Stimulated activated CD8-positive, alpha-beta memory T cell treated with anti-CD3 and anti-CD28 coated beads, Interleukin-7, amount 100 ng/mL, for 4 hours (primary cell): Measurements from ENCODE around the gene INMT.

Source experiments
- DNase-seq, 2 donors: peaks; one replicate each; pipeline ENCODE4 v3.0.0-alpha.2; 2020; ENCODE audit warnings: low read depth in 2 of 2

INMT gene

GRCh38 chr7:30727061-30727945 is 24.6 kb upstream of the INMT start:
- peak in 1 of 2 donors; percentile 14 for DNase-seq

DNA sequence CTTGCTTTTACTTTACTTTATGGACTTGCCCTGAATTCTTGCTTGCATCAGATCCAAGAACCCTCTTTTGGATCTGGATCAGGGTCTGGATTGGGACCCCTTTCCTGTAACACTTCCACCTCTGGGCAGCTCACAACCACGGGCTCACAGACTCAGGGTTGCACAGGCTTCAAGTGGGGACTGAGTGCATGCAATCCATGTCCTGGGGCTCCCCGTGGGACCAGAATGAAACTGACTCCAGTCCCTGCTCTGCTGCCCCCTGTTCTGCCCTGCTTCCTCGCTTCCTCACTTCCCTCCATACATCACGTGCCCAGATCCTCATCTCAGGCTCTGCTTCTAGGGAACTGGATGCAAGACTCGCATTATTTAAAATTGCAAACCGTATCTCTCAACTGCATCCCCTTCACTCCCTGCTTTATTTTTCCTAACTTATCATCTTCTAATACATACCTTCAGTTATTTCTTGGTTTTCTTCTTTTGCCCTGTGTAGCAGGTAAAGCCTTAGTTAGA is 23.3 kb upstream of the INMT start:
- no peak for DNase-seq

DNA sequence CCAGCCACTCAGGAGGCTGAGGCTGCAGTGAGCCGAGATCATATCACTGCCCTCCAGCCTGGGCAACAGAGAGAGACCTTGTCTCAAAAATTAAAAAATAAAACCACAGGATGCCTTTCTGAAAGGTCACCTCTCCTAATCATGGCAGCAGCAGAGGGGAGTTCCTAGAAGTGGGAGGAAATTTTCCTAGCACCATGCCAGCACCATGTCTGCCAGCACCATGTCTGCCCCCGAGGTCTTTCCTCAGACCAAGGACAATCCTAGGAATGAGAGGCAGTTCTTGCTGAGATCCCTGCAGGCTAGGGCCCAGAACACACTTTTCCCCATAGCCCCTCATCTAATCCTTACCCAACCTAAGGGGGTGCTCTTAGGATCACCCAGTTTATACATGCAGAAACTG is 22.3 kb upstream of the INMT start:
- DNase-seq: no peak

DNA sequence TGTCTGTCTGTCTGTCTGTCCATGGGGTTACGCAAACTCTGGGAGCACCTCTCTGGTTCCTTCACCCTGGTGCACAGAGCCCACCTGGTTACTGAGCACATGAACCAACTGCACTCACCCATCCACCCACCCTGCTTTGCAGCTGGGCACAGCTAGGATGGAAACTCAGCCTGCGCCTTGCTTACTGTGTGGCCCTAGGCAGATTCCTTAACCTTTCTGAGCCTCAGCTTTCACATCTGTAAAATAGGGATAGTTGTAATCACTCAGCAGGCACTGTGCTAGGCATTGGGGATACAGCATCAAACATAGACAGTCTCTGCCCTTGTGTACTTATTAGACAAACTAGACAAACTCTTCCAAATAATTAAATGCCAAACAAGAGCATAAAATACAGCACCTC is 21.8 kb upstream of the INMT start:
- no peak for DNase-seq

DNA sequence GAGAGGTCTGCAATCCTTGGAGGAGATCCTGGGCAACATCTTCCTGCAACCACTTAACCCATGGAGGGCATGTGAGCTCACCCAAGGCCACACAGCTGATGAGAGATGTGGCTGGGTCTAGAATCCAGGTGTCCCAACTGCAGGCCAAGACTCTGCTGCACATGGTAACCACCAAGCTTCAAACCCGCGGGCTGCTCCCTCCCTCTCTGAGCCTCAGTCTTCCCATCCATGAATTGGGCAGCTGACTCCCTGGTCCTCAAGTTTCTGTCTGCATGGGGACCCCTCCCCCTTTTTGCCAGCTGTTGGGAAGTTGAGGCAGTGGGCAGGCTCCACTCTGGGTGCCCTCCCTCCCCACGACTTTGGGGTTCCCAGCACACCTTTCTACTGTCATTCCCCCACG is 20.9 kb upstream of the INMT start:
- no peak for DNase-seq

GRCh38 chr7:30731581-30731980 is 20.4 kb upstream of the INMT start:
- DNase-seq: no peak

GRCh38 chr7:30732606-30733005 is 19.3 kb upstream of the INMT start:
- no peak for DNase-seq

GRCh38 chr7:30733216-30733615 is 18.7 kb upstream of the INMT start:
- no peak for DNase-seq

DNA sequence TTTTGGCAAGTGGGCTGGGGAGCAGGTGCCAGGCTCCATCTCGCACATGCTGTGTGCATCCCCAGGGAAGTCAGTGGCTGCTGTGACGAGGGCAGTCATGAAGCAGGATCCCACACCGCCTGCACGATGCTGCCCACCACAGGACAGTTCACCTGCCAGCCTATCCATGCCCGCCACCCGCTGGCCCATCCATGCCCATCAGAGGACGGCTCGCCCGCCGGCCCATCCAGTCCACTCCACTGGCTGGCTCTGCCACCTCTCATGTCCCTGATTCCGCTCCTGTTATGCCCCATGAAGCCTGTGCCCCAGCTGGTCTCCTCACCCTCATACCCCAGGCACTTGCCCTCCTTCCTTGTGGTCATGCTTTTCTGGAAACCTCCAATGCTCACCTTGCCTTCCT is 18.2 kb upstream of the INMT start:
- DNase-seq: no peak

DNA sequence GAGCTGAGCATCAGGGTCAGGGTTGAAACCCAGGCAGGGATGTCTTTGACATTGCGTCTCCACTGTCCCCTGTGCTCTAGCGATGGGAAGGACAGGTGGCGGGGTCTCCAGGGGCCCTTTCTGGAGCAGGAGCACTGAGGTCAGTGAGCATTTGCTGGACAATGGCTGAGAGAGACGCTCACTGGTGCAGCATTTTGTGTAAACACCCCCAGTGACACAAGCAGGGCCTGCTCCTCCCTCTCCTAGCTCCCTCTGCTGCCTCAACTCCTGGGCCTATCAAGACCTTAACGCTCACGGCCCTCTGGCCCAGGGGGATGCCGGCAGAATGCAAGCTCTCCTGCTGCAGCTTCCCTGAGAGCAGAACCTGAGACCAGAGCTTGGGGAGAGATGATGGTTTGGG is 17.4 kb upstream of the INMT start:
- no peak for DNase-seq

DNA sequence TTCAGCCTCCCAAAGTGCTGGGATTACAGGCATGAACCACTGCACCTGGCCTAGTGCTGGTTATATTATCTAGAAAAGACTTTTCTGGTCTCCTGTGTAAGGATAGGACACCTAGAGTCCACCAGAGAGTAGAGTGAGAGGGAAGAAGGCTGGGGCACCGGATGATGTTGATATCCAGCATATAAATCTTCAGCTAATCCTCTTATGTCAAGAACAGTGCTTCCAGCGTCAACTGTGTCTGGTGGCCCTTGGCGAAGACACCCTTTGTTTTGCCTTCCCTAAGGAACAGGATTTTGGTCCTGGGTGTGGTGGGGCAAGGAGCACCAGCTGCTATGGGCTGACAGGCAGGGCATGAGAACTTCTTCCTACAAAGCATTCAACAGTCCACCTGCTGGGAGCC is 16.3 kb upstream of the INMT start:
- no peak for DNase-seq

- DNase-seq: no peak
These were observed 15.6 kb upstream of the INMT start for GRCh38 chr7:30736291-30736690.

GRCh38 chr7:30738026-30738915 is 13.7 kb upstream of the INMT start:
- DNase-seq: no peak

- no peak for DNase-seq
These were observed 12.2 kb upstream of the INMT start for GRCh38 chr7:30739691-30740090.

DNA sequence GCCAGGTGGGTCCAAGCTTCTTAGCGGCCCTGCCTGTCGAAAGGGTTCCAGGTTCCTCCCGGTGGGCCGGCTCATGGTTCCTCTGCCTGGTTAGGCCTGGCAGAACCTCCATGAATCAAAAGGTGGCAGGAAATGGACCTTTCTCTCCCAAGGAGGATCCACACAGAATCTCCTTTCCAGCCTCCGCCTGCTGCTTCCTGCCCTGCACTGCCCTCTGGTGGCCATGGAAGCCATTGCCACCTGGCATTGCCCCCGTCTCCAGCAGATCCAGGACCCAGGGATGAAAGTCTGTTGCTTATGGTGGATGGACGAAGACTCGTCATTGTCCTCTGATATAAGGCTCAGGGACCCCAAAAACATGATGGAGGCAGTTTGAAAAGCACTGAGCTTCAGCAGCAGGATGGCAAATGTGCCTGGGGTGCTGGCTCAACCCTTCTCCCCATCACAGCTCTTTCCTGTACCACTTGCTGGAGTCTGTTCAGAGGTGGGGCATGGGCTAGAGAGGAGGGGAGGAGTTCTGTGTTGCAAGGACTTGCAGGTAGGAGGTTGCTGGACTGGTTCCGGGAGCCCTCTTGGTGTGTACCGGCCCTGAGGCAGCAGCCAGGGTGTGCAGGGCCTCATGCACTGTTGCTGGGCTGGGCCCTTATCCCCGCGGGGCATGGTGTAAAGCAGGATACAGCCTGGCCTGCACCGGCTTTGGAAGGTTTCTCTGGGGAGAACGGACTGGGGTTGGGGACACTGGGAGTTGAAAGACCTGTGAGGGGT is 11.3 kb upstream of the INMT start:
- peak; percentile 25 to 47 for DNase-seq

DNA sequence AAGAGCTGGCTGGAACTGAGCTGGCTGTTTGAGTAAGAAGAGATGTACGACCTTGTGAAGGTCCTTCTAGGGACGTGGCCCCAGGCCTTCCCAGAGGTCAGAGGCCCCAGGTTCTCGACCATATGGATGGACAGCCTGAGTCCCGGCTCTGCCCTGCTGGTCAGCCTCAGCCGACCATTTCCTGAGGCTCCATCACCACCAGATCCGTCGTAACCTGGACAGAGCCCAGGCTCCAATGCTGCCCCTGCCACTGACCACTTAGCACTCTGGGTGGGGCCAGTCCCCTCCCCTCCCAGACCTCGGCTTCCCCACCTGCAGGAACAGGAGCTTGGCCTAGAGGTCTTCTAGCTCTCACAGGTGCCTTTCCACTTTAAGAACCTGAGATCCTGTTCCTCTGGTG is 10.6 kb upstream of the INMT start:
- no peak for DNase-seq

DNA sequence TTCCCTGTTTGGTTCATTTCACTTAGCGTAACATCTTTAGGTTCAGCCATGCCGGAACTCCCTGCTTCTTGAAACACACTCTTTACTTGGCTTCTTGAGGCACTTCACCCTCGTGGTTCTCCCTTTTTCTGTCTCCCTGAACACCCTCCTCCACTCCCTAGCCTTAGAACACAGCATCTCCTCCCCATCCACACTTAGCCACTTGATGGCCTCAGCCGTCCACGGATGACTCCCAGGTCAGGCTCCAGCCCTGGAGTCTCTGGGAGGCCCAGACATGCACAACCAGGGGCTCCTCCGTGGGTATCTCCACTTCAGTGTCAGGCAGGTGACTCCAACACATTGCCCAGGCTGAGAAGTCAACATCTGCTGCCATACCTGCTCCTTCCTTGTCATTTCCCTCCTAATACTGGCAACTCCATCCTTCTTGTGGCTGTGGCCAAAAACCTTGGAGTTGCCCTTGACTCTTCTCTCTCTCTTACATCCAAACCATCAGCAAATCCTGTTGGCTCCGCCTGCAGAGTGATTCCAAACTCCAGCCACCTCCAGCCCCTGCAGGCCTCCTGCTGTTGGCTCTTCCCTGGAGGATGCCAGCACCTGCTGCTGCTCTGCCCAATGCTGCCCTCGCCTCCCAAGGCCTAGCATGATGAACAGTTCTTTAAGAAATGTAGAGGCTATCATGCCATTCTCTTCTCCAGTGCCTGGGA is 8.4 kb upstream of the INMT start:
- DNase-seq: no peak

DNA sequence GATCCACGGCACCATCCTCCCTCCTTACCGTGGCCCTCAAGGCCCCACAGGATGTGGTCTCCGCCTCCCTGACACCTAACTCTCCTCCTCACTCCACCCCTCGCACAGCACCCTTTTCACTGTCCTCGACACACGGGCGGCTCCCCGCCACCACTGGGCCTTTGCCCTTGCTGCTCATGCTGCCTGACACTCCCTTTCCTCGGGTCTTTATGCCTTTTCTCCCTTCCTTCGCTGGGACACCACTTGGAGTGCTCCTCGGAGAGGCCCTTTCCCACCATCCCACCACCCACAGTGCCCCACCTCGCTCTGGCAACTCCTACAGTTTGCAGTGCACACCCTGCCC is 7.9 kb upstream of the INMT start:
- no peak for DNase-seq

DNA sequence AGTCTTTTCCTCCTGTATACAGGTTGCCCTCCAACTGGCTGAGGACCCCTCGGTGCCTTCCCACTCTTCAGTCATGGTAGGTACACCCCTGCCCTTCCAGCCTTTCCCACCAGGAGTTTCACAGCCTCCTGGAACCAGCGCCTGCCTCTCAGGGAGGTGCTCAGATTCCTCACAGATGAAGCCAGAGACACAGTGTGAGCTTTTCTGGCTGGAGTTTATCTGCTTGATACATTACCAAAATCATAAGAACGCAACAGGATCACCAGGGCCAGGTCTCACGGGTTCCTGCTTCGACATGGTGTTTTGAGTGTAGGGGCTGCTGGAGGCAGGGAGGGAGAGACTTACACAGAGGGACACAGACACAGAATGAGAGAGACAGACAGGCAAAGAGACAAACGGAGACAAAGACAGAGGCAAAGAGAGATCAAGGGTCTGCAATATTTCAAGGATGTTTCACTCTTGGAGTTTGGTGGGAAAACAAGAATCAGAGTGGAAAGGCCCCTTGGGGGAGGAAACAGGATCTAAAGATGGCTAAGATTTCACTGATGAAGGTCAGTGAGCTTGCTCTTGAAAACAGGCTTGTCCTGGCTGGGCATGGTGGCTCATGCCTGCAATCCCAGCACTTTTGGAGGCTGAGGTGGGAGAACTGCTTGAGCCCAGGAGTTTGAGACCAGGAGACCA is 6.5 kb upstream of the INMT start:
- no peak for DNase-seq

- DNase-seq: no peak
These were observed 1.9 kb upstream of the INMT start for GRCh38 chr7:30750010-30750409.
